Measurements from ENCODE around the gene SACS.

DNA sequence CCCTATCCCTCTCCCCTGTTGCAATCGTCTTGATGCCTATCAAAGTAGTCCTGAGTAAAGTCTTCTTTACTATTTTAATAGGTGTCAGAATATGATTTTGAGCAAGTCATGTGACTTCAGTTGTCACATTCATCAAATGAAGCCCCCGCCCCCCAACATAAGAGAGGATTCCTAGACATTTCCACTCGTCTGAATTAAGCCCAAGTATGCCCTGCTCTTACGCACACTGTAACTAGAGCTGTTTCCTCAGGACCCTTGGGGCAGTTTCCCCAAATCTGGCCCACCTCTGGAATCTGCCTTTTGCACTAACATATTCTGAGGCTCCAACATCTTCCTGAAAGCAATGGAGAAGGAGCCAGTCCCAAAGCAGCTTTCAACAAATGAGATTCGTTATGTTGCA is 25.5 kb downstream of the SACS start:
- TF ChIP-seq POLR2A (IDR thresholded peaks at IDR 0.05) (no peak), CTCF (IDR thresholded peaks at IDR 0.05) (no peak)
